Ovary (tissue), 3 donors: Measurements from ENCODE around the gene GSTM3.
A peak's percentile ranks its signal among the peaks of the same experiment; 100 is the strongest.

ENCODE experiments used
- CTCF ChIP-seq, 3 donors: fragments of 450-650 bp in 2 of 3; fragments of 200-600 bp in 1 of 3; IDR thresholded peaks; one replicate each; pipeline versions ENCODE4 v1.5.1 to v1.8.0; 2016 to 2022; ENCODE audit warnings: antibody characterized with exemption in 3 of 3, mild to moderate bottlenecking in 1 of 3
- EP300 ChIP-seq: sonication (generic); formaldehyde crosslinking; IDR thresholded peaks from one replicate; pipeline ENCODE4 v1.6.1; 2017; ENCODE audit warnings: antibody characterized with exemption
- POLR2A ChIP-seq: fragments of 450-650 bp; IDR thresholded peaks from one replicate; pipeline ENCODE4 v1.6.1; 2017; ENCODE audit warnings: antibody characterized with exemption, mild to moderate bottlenecking, moderate library complexity
- donor health status: DM: no; HTN: no; CAD: no.

DNA sequence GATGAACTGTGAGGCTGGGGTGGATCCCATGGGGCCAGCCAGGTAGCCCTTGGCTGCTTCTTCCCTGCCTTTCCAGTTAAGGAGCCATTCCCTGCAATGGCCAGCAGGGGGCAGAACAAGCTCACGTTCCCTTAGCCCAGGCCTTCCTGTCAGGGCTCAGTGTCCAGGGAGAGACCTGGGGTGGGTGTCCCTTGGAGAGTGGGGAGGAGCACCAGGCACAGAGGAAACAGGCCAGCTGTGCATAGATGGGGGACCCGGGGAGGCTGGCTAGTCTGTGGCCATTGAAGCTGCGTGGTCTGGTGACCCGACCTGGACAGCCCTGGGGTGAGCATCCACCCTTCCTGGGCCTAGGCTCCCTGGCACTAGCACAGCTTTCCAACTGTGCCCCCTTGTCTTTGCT lies 36.1 kb upstream of the GSTM3 start:
- peak; percentile 93 to 98 (median 98) for TF ChIP-seq CTCF (IDR thresholded peaks at IDR 0.05)
- TF ChIP-seq EP300, result no peak
- TF ChIP-seq POLR2A, result peak; percentile 40
